Measurements from ENCODE around the gene USP3.

USP3 gene

DNA sequence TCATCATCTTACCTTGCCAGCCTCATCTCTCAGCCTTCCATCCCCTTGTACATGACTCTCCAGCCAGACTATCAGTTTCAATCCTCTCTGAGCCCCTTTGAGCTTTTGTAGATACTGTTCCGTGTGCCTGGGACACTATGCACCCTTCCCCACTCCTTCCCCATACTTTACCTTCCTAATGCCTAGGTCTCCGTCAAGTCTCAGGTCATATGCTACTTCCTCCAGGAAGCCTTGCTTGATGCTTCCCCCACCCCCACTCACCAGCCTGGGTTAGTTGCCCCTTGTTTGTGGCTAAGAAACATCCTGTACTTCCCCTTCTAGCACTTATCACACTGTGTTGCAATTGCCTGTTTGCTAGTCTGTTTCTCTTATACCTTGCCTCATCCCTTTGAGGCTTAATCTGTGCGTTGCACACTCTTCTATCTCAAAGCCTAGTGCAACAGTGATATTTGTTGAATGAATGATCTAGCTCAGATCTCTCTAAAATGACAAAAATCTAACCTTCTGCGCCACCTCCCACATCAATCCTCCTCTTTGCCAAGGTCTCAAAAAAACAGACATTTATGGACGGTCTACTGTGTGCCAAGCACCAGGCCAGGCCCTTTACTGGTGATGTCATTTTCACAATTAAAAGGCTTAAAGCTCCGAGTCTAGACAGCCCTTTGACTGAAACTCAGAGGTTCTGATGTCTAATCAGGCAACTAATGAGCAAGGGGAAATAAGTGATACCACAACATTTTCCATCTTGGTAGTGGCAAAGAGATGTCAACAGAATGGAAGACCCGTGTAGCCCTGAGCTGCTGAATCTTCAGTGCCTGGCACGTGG is 6.5 kb upstream of the USP3 start:
- H2AK5ac ChIP-seq (ENCODE audit: low read length): no peak overlapping the region
- H3K4me2 ChIP-seq (ENCODE audit: low read length): no peak overlapping the region
- no peak overlapping the region for H3K4ac ChIP-seq (ENCODE audit: low read depth, low read length)
- H3K36me3 ChIP-seq (ENCODE audit: control insufficient read depth, insufficient read depth, low read length): no peaks in the 10 kb centered on the region
- H3K79me1 ChIP-seq (ENCODE audit: low read length): no peaks in the 10 kb centered on the region
- H3K79me2 ChIP-seq (ENCODE audit: control insufficient read depth, insufficient read depth, low read length): no peaks in the 10 kb centered on the region
- peaks cover 12% of the 10 kb centered on the region for H3K4me1 ChIP-seq (ENCODE audit: control insufficient read depth, low read depth, low read length)
- H4K5ac ChIP-seq (ENCODE audit: low read length): no peak overlapping the region
- H2BK15ac ChIP-seq (replicated peaks; ENCODE audit: low read depth): no peak overlapping the region
- H3K18ac ChIP-seq (ENCODE audit: low read length): no peak overlapping the region
- H2BK5ac ChIP-seq (ENCODE audit: low read length): no peak overlapping the region
- no peak overlapping the region for H3K4me3 ChIP-seq (ENCODE audit: low read length)
- H3K27me3 ChIP-seq (ENCODE audit: insufficient read depth, low read length, poor library complexity): peaks cover 3% of the 10 kb centered on the region
- no peak for DNase-seq
- H3K56ac ChIP-seq (ENCODE audit: low read length): no peak overlapping the region
- no CpG with 5 or more reads among the region's 8 CpGs for WGBS (ENCODE audit: extremely low coverage, insufficient coverage, low lambda C conversion rate)
- no peak overlapping the region for H2BK120ac ChIP-seq (ENCODE audit: low read depth, low read length)
- no peak overlapping the region for H3K9ac ChIP-seq (ENCODE audit: low read length)
- no peak overlapping the region for H3K27ac ChIP-seq (ENCODE audit: low read depth, low read length)
- no peak overlapping the region for H4K8ac ChIP-seq (ENCODE audit: low read depth, low read length)
- no peak overlapping the region for H3K23ac ChIP-seq (ENCODE audit: low read length)

DNA sequence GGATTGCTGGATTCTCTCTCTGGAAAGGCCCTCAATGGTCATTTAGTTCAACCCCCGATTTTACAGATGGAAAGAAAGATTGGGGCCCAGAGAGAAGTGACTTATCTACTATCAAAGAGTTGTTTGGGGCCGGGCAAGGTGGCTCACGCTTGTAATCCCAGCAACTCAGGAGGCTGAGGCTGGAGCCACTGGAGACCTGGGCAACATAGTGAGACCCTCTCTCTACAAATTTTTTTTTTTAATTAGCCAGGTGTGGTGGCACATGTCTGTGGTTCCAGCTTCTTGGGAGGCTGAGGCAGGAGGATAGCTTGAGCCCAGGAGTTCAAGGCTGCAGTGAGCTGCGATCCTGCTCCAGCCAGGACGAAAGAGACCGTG is 5.2 kb upstream of the USP3 start:
- H4K5ac ChIP-seq (ENCODE audit: low read length): no peak overlapping the region
- no peaks in the 10 kb centered on the region for H3K36me3 ChIP-seq (ENCODE audit: control insufficient read depth, insufficient read depth, low read length)
- H2AK5ac ChIP-seq (ENCODE audit: low read length): no peak overlapping the region
- no peak overlapping the region for H3K56ac ChIP-seq (ENCODE audit: low read length)
- no peak overlapping the region for H3K9ac ChIP-seq (ENCODE audit: low read length)
- no peak overlapping the region for H3K4me2 ChIP-seq (ENCODE audit: low read length)
- no peak overlapping the region for H2BK120ac ChIP-seq (ENCODE audit: low read depth, low read length)
- H3K23ac ChIP-seq (ENCODE audit: low read length): no peak overlapping the region
- WGBS (ENCODE audit: extremely low coverage, insufficient coverage, low lambda C conversion rate): no CpG with 5 or more reads among the region's 6 CpGs
- H4K8ac ChIP-seq (ENCODE audit: low read depth, low read length): no peak overlapping the region
- peaks cover 3% of the 10 kb centered on the region for H3K27me3 ChIP-seq (ENCODE audit: insufficient read depth, low read length, poor library complexity)
- H3K4ac ChIP-seq (ENCODE audit: low read depth, low read length): no peak overlapping the region
- H3K4me3 ChIP-seq (ENCODE audit: low read length): no peak overlapping the region
- no peak overlapping the region for H3K18ac ChIP-seq (ENCODE audit: low read length)
- H3K79me2 ChIP-seq (ENCODE audit: control insufficient read depth, insufficient read depth, low read length): no peaks in the 10 kb centered on the region
- H3K79me1 ChIP-seq (ENCODE audit: low read length): no peaks in the 10 kb centered on the region
- no peak for DNase-seq
- no peak overlapping the region for H2BK15ac ChIP-seq (replicated peaks; ENCODE audit: low read depth)
- H3K27ac ChIP-seq (ENCODE audit: low read depth, low read length): no peak overlapping the region
- no peak overlapping the region for H2BK5ac ChIP-seq (ENCODE audit: low read length)
- H3K4me1 ChIP-seq (ENCODE audit: control insufficient read depth, low read depth, low read length): peaks cover 13% of the 10 kb centered on the region

DNA sequence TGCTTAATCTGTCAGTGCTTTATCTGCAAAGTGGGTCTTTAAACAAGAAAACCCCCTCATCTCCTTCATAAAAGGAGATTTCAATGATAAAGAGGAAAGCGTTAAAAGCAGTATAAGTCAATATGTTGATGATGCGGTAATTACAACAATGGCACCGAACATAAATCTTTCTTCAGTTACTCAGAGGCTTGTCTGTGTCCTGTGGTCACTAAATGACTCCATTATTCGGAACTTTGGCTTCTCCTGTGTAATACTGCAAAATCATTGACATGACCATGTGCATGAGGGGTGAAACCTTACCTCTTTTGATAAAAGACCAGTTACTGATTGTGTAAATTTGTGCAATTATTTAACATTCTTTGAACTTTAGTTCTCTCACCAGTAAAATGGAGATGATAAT is 4.8 kb upstream of the USP3 start:
- Histone ChIP-seq H2AK5ac (ENCODE audit: low read length) (no peak overlapping the region), H3K79me1 (ENCODE audit: low read length) (no peaks in the 10 kb centered on the region), H3K18ac (ENCODE audit: low read length) (no peak overlapping the region), H3K23ac (ENCODE audit: low read length) (no peak overlapping the region), H3K79me2 (ENCODE audit: control insufficient read depth, insufficient read depth, low read length) (no peaks in the 10 kb centered on the region), H3K27me3 (ENCODE audit: insufficient read depth, low read length, poor library complexity) (peaks cover 3% of the 10 kb centered on the region), H3K56ac (ENCODE audit: low read length) (no peak overlapping the region), H2BK5ac (ENCODE audit: low read length) (no peak overlapping the region), H3K4me2 (ENCODE audit: low read length) (no peak overlapping the region), H3K4me3 (ENCODE audit: low read length) (no peak overlapping the region), H3K4ac (ENCODE audit: low read depth, low read length) (no peak overlapping the region), H2BK120ac (ENCODE audit: low read depth, low read length) (no peak overlapping the region), H3K36me3 (ENCODE audit: control insufficient read depth, insufficient read depth, low read length) (no peaks in the 10 kb centered on the region), H3K9ac (ENCODE audit: low read length) (no peak overlapping the region), H3K4me1 (ENCODE audit: control insufficient read depth, low read depth, low read length) (peaks cover 13% of the 10 kb centered on the region), H4K5ac (ENCODE audit: low read length) (no peak overlapping the region), H3K27ac (ENCODE audit: low read depth, low read length) (no peak overlapping the region), H4K8ac (ENCODE audit: low read depth, low read length) (no peak overlapping the region), H2BK15ac (replicated peaks; ENCODE audit: low read depth) (no peak overlapping the region)
- no CpG with 5 or more reads among the region's 4 CpGs for WGBS (ENCODE audit: extremely low coverage, insufficient coverage, low lambda C conversion rate)
- no peak for DNase-seq

GRCh38 chr15:63500265-63501250 is 3.8 kb upstream of the USP3 start:
- Histone ChIP-seq H4K5ac (ENCODE audit: low read length) (no peak overlapping the region), H3K27me3 (ENCODE audit: insufficient read depth, low read length, poor library complexity) (peaks cover 3% of the 10 kb centered on the region), H3K56ac (ENCODE audit: low read length) (peak overlapping the region; percentile 80), H3K4me1 (ENCODE audit: control insufficient read depth, low read depth, low read length) (peaks cover 11% of the 10 kb centered on the region), H3K9ac (ENCODE audit: low read length) (peak overlapping the region; percentile 49), H3K18ac (ENCODE audit: low read length) (peak overlapping the region; percentile 82), H3K4ac (ENCODE audit: low read depth, low read length) (no peak overlapping the region), H3K4me2 (ENCODE audit: low read length) (peak overlapping the region; percentile 25), H4K8ac (ENCODE audit: low read depth, low read length) (no peak overlapping the region), H3K36me3 (ENCODE audit: control insufficient read depth, insufficient read depth, low read length) (no peaks in the 10 kb centered on the region), H3K79me2 (ENCODE audit: control insufficient read depth, insufficient read depth, low read length) (no peaks in the 10 kb centered on the region), H2AK5ac (ENCODE audit: low read length) (no peak overlapping the region), H3K79me1 (ENCODE audit: low read length) (no peaks in the 10 kb centered on the region), H2BK120ac (ENCODE audit: low read depth, low read length) (no peak overlapping the region), H3K4me3 (ENCODE audit: low read length) (no peak overlapping the region), H3K27ac (ENCODE audit: low read depth, low read length) (no peak overlapping the region), H2BK15ac (replicated peaks; ENCODE audit: low read depth) (no peak overlapping the region), H3K23ac (ENCODE audit: low read length) (no peak overlapping the region), H2BK5ac (ENCODE audit: low read length) (no peak overlapping the region)
- DNase-seq: no peak
- no CpG with 5 or more reads among the region's 8 CpGs for WGBS (ENCODE audit: extremely low coverage, insufficient coverage, low lambda C conversion rate)

DNA sequence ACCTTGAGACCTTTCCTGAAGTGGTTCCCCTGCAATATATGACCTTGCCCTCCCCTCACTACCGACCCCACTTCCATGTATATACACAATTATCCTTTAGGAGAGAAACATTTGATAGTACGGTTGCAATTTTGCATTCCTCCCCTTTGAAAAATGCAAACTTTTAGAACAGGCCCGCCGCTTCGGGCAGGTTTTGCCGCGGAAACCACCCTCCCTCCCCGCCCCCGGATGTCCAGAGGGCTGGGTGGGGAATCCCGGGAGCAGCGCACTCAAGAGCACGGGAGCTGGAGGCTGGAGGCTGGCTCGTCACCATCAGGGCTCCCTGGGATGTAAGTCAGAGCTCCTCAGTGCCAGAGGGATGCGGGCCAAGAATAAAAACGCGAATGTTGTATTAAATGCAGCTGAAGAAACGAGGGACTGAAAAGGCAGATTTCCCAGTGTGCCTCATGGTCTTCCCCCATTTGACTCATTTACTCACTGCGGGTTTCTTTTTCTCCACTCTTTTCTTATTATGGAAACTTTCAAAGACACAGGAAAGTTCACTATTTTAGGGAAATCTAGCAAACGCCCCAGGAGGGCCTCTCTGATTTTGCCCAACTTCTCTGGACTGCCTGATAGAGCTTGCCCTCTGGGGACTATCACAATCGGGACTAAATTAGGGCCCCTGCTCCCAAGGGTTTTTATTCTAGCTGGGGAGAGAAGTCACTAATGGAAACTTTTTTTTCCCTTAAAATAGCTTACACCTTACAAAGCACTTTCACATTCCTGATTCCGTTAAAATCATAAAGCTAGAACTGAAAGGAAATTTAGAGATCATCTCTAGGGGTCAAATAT is 2.9 kb upstream of the USP3 start:
- H2AK5ac ChIP-seq (ENCODE audit: low read length): no peak overlapping the region
- peak overlapping the region; percentile 25 for H3K4me2 ChIP-seq (ENCODE audit: low read length)
- H4K5ac ChIP-seq (ENCODE audit: low read length): no peak overlapping the region
- H3K4me3 ChIP-seq (ENCODE audit: low read length): no peak overlapping the region
- peak overlapping the region; percentile 82 for H3K18ac ChIP-seq (ENCODE audit: low read length)
- peak overlapping the region; percentile 49 for H3K9ac ChIP-seq (ENCODE audit: low read length)
- no peak overlapping the region for H2BK120ac ChIP-seq (ENCODE audit: low read depth, low read length)
- peak; percentile 72 for DNase-seq
- no peak overlapping the region for H2BK5ac ChIP-seq (ENCODE audit: low read length)
- H4K8ac ChIP-seq (ENCODE audit: low read depth, low read length): no peak overlapping the region
- H3K27me3 ChIP-seq (ENCODE audit: insufficient read depth, low read length, poor library complexity): peaks cover 3% of the 10 kb centered on the region
- no CpG with 5 or more reads among the region's 21 CpGs for WGBS (ENCODE audit: extremely low coverage, insufficient coverage, low lambda C conversion rate)
- H2BK15ac ChIP-seq (replicated peaks; ENCODE audit: low read depth): no peak overlapping the region
- H3K4me1 ChIP-seq (ENCODE audit: control insufficient read depth, low read depth, low read length): peaks cover 13% of the 10 kb centered on the region
- no peaks in the 10 kb centered on the region for H3K36me3 ChIP-seq (ENCODE audit: control insufficient read depth, insufficient read depth, low read length)
- no peak overlapping the region for H3K4ac ChIP-seq (ENCODE audit: low read depth, low read length)
- peak overlapping the region; percentile 80 for H3K56ac ChIP-seq (ENCODE audit: low read length)
- H3K27ac ChIP-seq (ENCODE audit: low read depth, low read length): no peak overlapping the region
- H3K79me1 ChIP-seq (ENCODE audit: low read length): peaks cover 7% of the 10 kb centered on the region
- no peak overlapping the region for H3K23ac ChIP-seq (ENCODE audit: low read length)
- H3K79me2 ChIP-seq (ENCODE audit: control insufficient read depth, insufficient read depth, low read length): peaks cover 8% of the 10 kb centered on the region
